BE2C (cell line): ENCODE measurements around the gene MYLK.

Experiments used
- DNase-seq: peaks from one replicate; pipeline ENCODE4 v3.0.0-alpha.2; 2020
- H3K27me3 ChIP-seq: fragments of 250-450 bp; sonication (Bioruptor Pico); 2 replicates; pipeline ENCODE4 v1.5.1; 2020; ENCODE audit warnings: mild to moderate bottlenecking
- H3K36me3 ChIP-seq: fragments of 250-450 bp; sonication (Bioruptor Pico); 2 replicates; pipeline ENCODE4 v1.5.1; 2020; ENCODE audit warnings: mild to moderate bottlenecking
- H3K4me1 ChIP-seq: fragments of 250-450 bp; sonication (Bioruptor Pico); 2 replicates; pipeline ENCODE4 v1.5.1; 2020
- H3K4me3 ChIP-seq: 2 replicates; pipeline ENCODE4 v1.5.1; 2011; ENCODE audit warnings: low read depth, low read length
- H3K9me3 ChIP-seq: fragments of 250-450 bp; sonication (Bioruptor Pico); 2 replicates; pipeline ENCODE4 v1.5.1; 2020
- TF ChIP-seq, protein P1 (sequence below): IDR thresholded peaks from 2 replicates; pipeline ENCODE4 v1.5.1; 2012; ENCODE audit warnings: mild to moderate bottlenecking, low read depth, low read length

Gene MYLK

DNA sequence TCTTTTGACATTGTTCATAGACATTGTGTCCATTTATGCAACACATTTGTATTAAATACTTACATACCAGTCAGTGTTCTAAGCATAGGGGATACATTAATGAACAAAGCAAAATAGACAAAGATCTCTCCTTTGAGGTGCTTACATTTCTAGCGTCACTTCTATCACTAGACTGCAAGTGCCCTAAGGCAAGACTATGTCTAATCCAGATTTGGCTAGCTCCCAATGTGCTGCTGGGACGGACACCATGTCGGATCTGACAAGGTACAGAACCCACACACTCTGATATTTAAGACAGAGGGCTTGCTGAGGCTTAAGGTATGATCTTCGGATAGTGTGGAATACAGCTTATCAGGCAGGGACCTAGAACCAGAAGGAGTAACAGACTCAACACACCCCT, 41.4 kb downstream of the MYLK start:
- DNase-seq, result peak; percentile 37
- Histone ChIP-seq H3K36me3 (no peaks in the 10 kb centered on the region), H3K27me3 (no peaks in the 10 kb centered on the region), H3K9me3 (no peaks in the 10 kb centered on the region), H3K4me1 (no peaks in the 10 kb centered on the region), H3K4me3 (no peak overlapping the region)
- TF ChIP-seq, protein P1, sequence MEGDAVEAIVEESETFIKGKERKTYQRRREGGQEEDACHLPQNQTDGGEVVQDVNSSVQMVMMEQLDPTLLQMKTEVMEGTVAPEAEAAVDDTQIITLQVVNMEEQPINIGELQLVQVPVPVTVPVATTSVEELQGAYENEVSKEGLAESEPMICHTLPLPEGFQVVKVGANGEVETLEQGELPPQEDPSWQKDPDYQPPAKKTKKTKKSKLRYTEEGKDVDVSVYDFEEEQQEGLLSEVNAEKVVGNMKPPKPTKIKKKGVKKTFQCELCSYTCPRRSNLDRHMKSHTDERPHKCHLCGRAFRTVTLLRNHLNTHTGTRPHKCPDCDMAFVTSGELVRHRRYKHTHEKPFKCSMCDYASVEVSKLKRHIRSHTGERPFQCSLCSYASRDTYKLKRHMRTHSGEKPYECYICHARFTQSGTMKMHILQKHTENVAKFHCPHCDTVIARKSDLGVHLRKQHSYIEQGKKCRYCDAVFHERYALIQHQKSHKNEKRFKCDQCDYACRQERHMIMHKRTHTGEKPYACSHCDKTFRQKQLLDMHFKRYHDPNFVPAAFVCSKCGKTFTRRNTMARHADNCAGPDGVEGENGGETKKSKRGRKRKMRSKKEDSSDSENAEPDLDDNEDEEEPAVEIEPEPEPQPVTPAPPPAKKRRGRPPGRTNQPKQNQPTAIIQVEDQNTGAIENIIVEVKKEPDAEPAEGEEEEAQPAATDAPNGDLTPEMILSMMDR, result no peak

DNA sequence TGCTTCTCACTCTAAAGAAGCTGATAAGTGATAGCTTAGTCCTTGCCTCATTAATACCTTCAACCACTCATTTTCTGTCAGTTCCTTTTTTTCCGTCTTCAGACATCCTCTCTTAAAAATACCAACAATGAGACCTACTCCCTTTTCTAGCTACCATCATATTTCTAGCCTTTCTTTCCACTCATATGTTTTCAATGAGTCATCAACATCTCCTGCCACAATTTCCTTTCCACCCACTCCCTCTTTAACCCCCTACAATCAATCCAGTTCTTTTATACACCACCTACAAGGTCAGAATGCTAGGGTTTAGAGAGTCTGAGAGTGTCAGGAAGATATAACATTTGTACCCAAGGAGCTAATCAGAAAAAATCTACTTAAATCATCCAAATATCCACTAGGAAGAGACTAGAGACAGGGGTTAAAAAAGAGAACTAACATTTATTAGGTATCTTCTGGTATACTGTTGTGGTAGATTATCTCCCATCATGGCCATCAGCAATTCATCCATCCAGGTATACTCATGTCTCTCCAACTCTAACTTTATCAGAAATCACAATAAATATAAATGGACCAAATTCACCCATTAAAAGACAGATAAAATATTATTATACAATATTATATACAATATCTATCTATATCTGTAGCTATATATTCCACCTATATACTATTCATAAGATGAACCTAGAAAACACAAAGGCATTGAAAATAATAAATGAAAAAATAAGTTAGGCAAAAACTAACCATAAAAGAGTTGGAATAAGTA, 42.5 kb downstream of the MYLK start:
- TF ChIP-seq, protein P1, result no peak
- Histone ChIP-seq H3K4me1 (no peaks in the 10 kb centered on the region), H3K27me3 (no peaks in the 10 kb centered on the region), H3K9me3 (no peaks in the 10 kb centered on the region), H3K4me3 (no peak overlapping the region), H3K36me3 (no peaks in the 10 kb centered on the region)
- DNase-seq, result no peak

DNA sequence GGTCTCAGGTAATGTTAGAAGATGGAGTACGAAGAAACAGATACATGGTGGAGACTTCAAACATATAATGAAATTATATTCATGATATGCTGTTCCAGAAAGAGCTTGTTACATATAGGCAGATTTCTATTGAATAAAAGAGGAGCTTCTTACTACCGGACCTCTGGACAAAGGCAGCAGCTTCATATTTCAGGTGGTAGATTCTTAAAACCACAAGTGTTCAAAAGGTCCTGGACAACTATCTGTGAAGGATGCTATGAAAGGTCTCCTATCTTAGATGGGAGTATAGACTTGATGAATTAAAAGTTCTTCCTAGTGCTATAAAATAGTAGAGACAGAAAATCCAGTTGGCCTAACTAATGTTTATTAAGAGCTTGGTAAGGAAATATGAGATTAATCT, 43.2 kb downstream of the MYLK start:
- Histone ChIP-seq H3K4me3 (no peak overlapping the region), H3K9me3 (no peaks in the 10 kb centered on the region), H3K36me3 (no peaks in the 10 kb centered on the region), H3K4me1 (no peaks in the 10 kb centered on the region), H3K27me3 (no peaks in the 10 kb centered on the region)
- DNase-seq, result no peak
- TF ChIP-seq, protein P1, result no peak

DNA sequence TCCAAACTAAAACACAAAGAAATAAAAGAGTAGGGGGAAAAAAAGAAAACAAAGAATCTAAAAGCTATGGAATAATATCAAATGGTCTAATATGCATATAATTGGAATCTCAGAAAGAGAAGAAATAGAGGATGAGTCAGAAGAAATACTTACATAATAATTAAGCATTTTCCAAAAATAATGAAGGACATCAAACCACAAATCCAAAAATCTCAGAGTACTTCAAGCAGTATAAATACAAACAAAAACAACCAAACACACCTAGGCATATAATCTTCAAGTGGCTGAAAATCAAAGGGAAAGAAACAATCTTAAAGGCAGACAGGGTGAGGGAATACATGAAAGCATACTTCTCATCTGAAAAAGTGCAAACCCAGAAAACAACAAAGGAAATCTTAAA, 46.3 kb downstream of the MYLK start:
- no peaks in the 10 kb centered on the region for H3K4me1 ChIP-seq
- no peaks in the 10 kb centered on the region for H3K9me3 ChIP-seq
- H3K36me3 ChIP-seq, result no peaks in the 10 kb centered on the region
- H3K27me3 ChIP-seq, result no peaks in the 10 kb centered on the region
- no peak overlapping the region for H3K4me3 ChIP-seq
- DNase-seq, result no peak
- TF ChIP-seq, protein P1, result no peak

DNA sequence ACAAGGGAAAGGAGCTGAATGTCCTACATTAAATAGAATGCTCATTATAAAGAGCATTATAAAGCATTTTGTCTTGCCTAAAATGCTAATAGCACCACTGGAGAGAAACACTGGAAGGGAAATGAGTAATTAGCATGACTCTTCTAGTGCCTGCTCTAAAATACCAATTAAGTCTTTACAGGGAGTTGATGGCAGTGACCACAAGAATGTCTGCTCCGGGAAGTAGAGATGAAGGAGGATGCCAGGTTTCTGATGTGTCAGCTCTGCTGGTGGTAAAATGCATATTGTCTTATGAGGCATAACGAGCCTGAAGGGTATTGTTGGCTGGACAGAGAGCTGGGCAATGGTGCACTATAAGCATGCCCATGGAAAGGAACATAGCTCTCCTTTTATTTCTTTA, 49.5 kb downstream of the MYLK start:
- Histone ChIP-seq H3K27me3 (no peaks in the 10 kb centered on the region), H3K36me3 (no peaks in the 10 kb centered on the region), H3K9me3 (no peaks in the 10 kb centered on the region), H3K4me1 (no peaks in the 10 kb centered on the region), H3K4me3 (no peak overlapping the region)
- no peak for DNase-seq
- TF ChIP-seq, protein P1, result no peak

DNA sequence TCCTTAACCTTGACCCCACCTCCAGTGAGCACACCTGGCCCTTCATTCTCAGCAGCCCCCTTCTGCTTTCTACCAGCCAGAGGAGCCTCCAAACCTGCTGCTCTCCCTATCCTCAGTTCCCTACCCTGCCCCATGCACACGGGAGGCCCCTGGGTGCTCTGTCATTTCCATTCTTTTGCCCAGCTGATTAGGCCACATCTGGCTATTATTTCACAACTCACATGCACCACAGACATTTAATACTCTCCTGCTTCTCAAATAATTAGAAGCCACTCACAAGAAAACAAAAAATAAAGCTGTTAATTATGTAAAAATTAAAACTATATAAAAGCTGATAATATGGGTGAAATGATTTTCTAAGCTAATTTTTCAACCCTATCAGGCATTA, 50.7 kb downstream of the MYLK start:
- Histone ChIP-seq H3K36me3 (no peaks in the 10 kb centered on the region), H3K9me3 (no peaks in the 10 kb centered on the region), H3K27me3 (no peaks in the 10 kb centered on the region), H3K4me3 (no peak overlapping the region), H3K4me1 (no peaks in the 10 kb centered on the region)
- TF ChIP-seq, protein P1, result no peak
- DNase-seq, result no peak
